Ovary (tissue), 10 donors: Measurements from ENCODE around the gene CCDC167. TPM values are rescaled to one million over a fixed set of nuclear protein-coding genes. Genes with fewer than 3 reads are reported as not detected.

Experiments
- DNase-seq, 5 donors: peaks; one replicate each; pipeline ENCODE4 v3.0.0-alpha.2; 2019 to 2020
- H3K27ac ChIP-seq, 2 donors: fragments of 200-600 bp; one replicate each; pipeline versions ENCODE4 v1.5.1 to v1.8.0; 2019 to 2022
- H3K27me3 ChIP-seq: fragments of 200-600 bp; one replicate; pipeline ENCODE4 v1.8.0; 2022
- H3K36me3 ChIP-seq: fragments of 200-600 bp; sonication (generic); one replicate; pipeline ENCODE4 v1.5.1; 2019
- H3K4me1 ChIP-seq: one replicate; pipeline ENCODE4 v1.8.1; 2013; ENCODE audit warnings: mild to moderate bottlenecking, moderate library complexity; ENCODE audit not compliant: insufficient read depth
- H3K4me3 ChIP-seq: fragments of 200-600 bp; sonication (generic); one replicate; pipeline ENCODE4 v1.5.1; 2017
- H3K9me3 ChIP-seq, 2 donors: fragments of 200-600 bp in 1 of 2; sonication (generic) in 1 of 2; one replicate each; pipeline versions ENCODE4 v1.5.1 to v1.8.1; 2013 to 2019; ENCODE audit warnings: mild to moderate bottlenecking in 1 of 2, moderate library complexity in 1 of 2
- EP300 ChIP-seq: sonication (generic); formaldehyde crosslinking; IDR thresholded peaks from one replicate; pipeline ENCODE4 v1.6.1; 2017; ENCODE audit warnings: antibody characterized with exemption
- POLR2A ChIP-seq: fragments of 450-650 bp; IDR thresholded peaks from one replicate; pipeline ENCODE4 v1.6.1; 2017; ENCODE audit warnings: antibody characterized with exemption, mild to moderate bottlenecking, moderate library complexity
- WGBS, 3 donors: extraction: QIAGEN DNeasy Blood & Tissue Kit in 1 of 3; methylation state at CpG; one replicate each; pipeline versions ENCODE4 v1.1.5 to v1.1.7; 2013 to 2017; 5-methylcytosine and 5-hydroxymethylcytosine counted together
- intact Hi-C, 4 donors: fragments of 100-400 bp; cut with DNase I; formaldehyde crosslinking; loops; one replicate each; pipeline versions ENCODE4 v1.11.0 to v1.15.1; 2022 to 2023
- long read RNA-seq, 3 donors: library from polyadenylated mRNA in 2 of 3; unstranded in 2 of 3; transcript quantifications; one replicate each; pipeline ENCODE4 v2.0.0 and lab custom pipeline, GENCODE V29; 2021 to 2026
- polyA plus RNA-seq, 2 donors: library from polyadenylated mRNA; stranded (reverse); fragments of 200-250 nt in 1 of 2; fragments of 350-450 nt in 1 of 2; fragmentation: Illumina TruSeq in 1 of 2; extraction: RNeasy Lipid Tissue Mini Kit (QIAGEN cat#74804) in 1 of 2; gene quantifications; one replicate each; pipeline ENCODE4 v1.2.3, GENCODE V29; 2013 to 2014
- total RNA-seq, 7 donors: library from RNA; depleted of rRNA in 2 of 7; stranded (reverse); fragments of >200 nt in 2 of 7; fragmentation: NEBNext Ultra II Directional in 3 of 7; extraction: Animal tissue kit (Norgen Biotek cat#: 25700) in 3 of 7; gene quantifications; one replicate each; pipeline versions ENCODE4 v1.1.0 to v1.2.4, GENCODE V29; 2016 to 2023
- TF ChIP-seq, protein P1 (sequence below), 3 donors: fragments of 450-650 bp in 2 of 3; fragments of 200-600 bp in 1 of 3; IDR thresholded peaks; one replicate each; pipeline versions ENCODE4 v1.5.1 to v1.8.0; 2016 to 2022; ENCODE audit warnings: antibody characterized with exemption in 3 of 3, mild to moderate bottlenecking in 1 of 3
- donor health status: DM: no; HTN: no; CAD: no; lungs with moderate emphysema.
- donor health status: DM: no; HTN: no; CAD: no.
- donor health status: Bipolar disorder and iron deficiency.
- donor health status: DM: yes; HTN: yes; CAD: no.
- donor health status: DM: no; HTN: no; CAD: no.
- donor health status: DM: yes; HTN: yes; CAD: no.

CCDC167 gene
- total RNA-seq: 10 to 100 TPM in 1 of 7 donors, 1 to 10 TPM in 6; 4.4 to 21.9 (median 8.1) TPM
- polyA plus RNA-seq: 10 to 100 TPM; 11.0 to 13.5 TPM
- long read RNA-seq, donor 1, partial matches to known transcripts: 1 of 1 reads
- long read RNA-seq, donor 1, other reads (novel, unspliced or antisense): 0 of 1 reads
- long read RNA-seq, donor 2, transcript CCDC167-201 (4 exons, 619 nt): major isoform, 26 of 26 reads
- long read RNA-seq, donor 2, partial matches to known transcripts: 0 of 26 reads
- long read RNA-seq, donor 2, other reads (novel, unspliced or antisense): 0 of 26 reads
- long read RNA-seq, donor 3, transcript CCDC167-201 (4 exons, 619 nt): major isoform, 10 of 12 reads
- long read RNA-seq, donor 3, partial matches to known transcripts: 1 of 12 reads
- long read RNA-seq, donor 3, other reads (novel, unspliced or antisense): 1 of 12 reads

DNA sequence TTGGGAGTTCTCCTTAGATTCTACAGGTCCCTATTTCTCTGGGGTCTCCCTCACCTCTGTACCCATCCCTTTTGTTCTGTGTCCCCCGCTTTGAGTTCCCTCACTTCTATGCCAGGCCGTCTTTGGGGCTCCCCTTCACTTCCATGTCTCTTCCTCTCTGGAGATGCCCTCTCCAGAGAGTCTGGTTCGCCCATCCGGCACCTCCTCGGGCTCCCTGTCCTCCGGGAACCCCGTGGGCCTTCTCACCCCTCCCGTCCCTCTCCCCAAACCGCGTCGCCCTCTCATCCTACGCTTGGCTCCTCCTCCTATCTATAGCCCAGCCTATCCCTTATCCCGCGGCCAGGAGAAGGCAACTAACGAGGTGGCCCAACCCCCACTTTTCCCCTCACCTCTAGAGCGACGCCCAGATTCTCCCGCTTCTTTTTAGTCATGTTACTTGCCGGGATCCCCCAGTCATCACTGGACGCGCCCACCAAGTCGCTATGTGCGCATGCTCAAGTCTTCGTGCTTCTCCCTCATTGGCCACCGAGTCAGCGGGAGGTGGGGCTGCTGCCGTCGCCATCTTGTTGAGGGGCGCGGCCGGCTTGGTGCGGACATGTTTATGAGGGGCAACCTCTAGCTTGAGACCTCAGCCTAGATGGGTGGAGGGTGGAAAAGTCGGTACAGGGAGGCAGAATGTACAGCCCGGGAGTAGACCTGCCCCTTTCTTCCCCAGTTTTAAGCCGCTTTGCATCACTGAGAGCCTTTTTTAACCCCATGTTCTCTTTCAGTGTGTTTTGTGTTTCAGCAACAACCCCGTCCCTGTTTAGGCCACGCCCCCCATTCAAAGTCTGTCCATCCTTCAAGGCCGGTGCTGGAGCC, at the start of gene CCDC167:
Gene CCDC167, minus strand, starts transcription at position 461 of the 861 bp plus-strand sequence. Its CDS starts 30 bp downstream, at position 431.
- Histone ChIP-seq H3K36me3 (no peaks in the 10 kb centered on the region), H3K9me3 (no peaks in the 10 kb centered on the region), H3K4me1 (no peaks in the 10 kb centered on the region), H3K27ac (no peak within 1 kb of the TSS), H3K4me3 (peak within 1 kb of the TSS; percentile 63), H3K27me3 (no peaks in the 10 kb centered on the region)
- 1 to 2% (median 1%) methylated on average over 38 of the region's 38 CpGs for WGBS, 3 donors
- peak; percentile 92 to 95 (median 94) for DNase-seq
- TF ChIP-seq POLR2A (no peak), EP300 (no peak)
- TF ChIP-seq, protein P1, sequence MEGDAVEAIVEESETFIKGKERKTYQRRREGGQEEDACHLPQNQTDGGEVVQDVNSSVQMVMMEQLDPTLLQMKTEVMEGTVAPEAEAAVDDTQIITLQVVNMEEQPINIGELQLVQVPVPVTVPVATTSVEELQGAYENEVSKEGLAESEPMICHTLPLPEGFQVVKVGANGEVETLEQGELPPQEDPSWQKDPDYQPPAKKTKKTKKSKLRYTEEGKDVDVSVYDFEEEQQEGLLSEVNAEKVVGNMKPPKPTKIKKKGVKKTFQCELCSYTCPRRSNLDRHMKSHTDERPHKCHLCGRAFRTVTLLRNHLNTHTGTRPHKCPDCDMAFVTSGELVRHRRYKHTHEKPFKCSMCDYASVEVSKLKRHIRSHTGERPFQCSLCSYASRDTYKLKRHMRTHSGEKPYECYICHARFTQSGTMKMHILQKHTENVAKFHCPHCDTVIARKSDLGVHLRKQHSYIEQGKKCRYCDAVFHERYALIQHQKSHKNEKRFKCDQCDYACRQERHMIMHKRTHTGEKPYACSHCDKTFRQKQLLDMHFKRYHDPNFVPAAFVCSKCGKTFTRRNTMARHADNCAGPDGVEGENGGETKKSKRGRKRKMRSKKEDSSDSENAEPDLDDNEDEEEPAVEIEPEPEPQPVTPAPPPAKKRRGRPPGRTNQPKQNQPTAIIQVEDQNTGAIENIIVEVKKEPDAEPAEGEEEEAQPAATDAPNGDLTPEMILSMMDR (IDR thresholded peaks at IDR 0.05): no peak
- intact Hi-C loops: no loop called here

DNA sequence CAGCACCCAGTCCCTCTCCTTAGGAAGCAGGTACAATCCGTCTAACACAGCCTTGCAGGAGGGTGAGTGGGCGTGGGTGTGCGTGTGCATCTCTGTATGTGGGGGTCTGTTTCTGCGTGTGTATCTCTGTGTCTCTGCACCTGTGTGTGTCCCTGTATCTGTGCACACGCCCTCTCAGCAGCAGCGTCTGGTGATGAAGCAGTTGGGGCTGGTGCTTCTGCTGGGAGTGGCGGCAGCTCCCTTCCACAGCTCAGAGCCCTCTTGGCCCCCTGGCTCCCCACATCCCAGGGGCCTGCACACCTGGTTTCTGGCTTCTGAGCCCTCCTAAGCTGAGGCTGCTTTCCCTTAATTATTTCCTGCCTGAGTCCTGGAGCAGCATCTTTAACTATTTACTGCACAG, 49.5 kb upstream of the CCDC167 start:
- Histone ChIP-seq H3K27ac (no peak overlapping the region), H3K4me3 (no peak overlapping the region), H3K4me1 (peaks cover 4% of the 10 kb centered on the region), H3K9me3 (no peaks in the 10 kb centered on the region), H3K36me3 (no peaks in the 10 kb centered on the region), H3K27me3 (no peaks in the 10 kb centered on the region)
- TF ChIP-seq EP300 (no peak), POLR2A (no peak)
- TF ChIP-seq, protein P1 (IDR thresholded peaks at IDR 0.05): no peak
- intact Hi-C loops: no loop called here
- WGBS, 3 donors: 71 to 81% (median 73%) methylated on average over 7 of the region's 7 CpGs
- DNase-seq: no peak

DNA sequence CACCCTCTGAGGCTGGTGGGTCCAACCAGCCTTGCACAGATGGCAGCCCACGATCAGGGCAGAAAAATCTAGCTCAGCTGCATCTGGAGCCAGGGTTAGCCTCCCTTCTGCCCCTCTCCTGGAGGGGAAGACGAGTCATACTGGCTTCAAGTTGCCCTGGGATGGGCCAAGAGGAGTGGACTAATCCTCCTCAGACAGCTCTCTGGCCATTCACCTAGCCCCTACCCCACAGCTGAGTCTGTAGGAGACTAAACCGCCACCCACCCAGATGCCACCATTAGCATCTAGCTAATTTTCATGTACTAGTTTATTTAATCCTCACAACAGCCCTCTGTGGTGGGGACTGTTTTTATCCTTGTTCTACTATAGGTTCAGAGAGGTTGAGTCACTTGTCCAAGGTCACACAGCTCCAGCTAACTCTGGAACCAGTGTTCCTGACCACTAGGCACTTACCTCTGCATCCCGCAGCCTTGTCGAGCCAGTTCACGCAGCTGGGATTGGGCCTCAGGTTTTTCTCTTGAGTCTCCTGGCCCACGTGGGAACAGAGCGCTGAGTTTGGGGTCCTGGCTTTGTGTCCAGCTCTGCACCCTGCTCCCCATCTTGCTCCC, 48.5 kb upstream of the CCDC167 start:
- no peak for DNase-seq
- no peaks in the 10 kb centered on the region for H3K36me3 ChIP-seq
- no peak overlapping the region for H3K27ac ChIP-seq
- 77 to 78% (median 77%) methylated on average over 8 of the region's 8 CpGs for whole genome bisulfite sequencing, 3 donors
- H3K4me1 ChIP-seq: peaks cover 4% of the 10 kb centered on the region
- intact Hi-C loops: no loop called here
- H3K9me3 ChIP-seq: no peaks in the 10 kb centered on the region
- H3K4me3 ChIP-seq: no peak overlapping the region
- TF ChIP-seq EP300 (no peak), POLR2A (no peak)
- TF ChIP-seq, protein P1 (IDR thresholded peaks at IDR 0.05): no peak
- H3K27me3 ChIP-seq: no peaks in the 10 kb centered on the region

DNA sequence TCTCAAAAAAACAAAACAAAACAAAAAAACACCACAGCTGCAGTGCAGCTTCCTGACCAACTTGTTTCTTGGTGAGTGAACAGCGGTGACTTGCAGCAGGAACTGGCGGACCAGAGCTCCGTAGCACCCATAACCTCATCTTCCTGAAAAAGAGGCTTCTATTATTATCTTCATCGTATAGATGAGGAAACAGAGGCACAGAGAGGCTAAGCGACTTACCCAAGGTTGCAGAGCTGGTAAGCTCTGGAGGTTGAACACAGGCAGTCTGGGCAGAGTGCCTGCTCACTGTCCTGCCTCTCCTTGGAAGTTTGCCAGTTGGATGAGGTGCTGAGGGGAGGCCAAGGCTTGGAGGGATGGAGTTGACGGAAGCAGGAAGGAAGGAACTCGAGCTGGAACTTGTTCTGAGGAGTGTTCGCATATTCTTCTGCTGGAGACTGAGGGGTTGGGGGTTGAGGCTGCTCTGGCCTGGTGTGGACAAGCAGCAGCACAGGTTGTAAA, 47.9 kb upstream of the CCDC167 start:
- intact Hi-C loops: no loop called here
- H3K27me3 ChIP-seq: no peaks in the 10 kb centered on the region
- H3K4me3 ChIP-seq: no peak overlapping the region
- no peaks in the 10 kb centered on the region for H3K36me3 ChIP-seq
- peaks cover 4% of the 10 kb centered on the region for H3K4me1 ChIP-seq
- H3K27ac ChIP-seq: no peak overlapping the region
- 31 to 41% (median 33%) methylated on average over 8 of the region's 8 CpGs for WGBS, 3 donors
- DNase-seq: no peak
- no peak for TF ChIP-seq EP300
- TF ChIP-seq, protein P1 (IDR thresholded peaks at IDR 0.05): no peak
- TF ChIP-seq POLR2A: no peak
- no peaks in the 10 kb centered on the region for H3K9me3 ChIP-seq
